GM04503 (cell line): ENCODE measurements around the gene PRPH.

Experiments used
- DNase-seq: peaks from one replicate; pipeline ENCODE4 v3.0.0-alpha.2; 2012; ENCODE audit warnings: low read depth

PRPH gene

GRCh38 chr12:49346659-49347310, 51.8 kb downstream of the PRPH start, which contains the start of gene DNAJC22:
DNAJC22 (plus strand) TSS chr12:49346888; CDS start chr12:49348873, 1,985 bp downstream.
- no peak for DNase-seq

GRCh38 chr12:49347311-49348193, 52.6 kb downstream of the PRPH start:
- DNase-seq = no peak
